ENCODE measurements around the gene COQ8B.
"Not testable (repeated sequence)": the region's sequence is repeated elsewhere in the genome, so short reads cannot be mapped to it uniquely, and the experiment has no call there.

Gene COQ8B

GRCh38 chr19:40716482-40717324 is at the start of gene COQ8B, which contains the start of gene ITPKC:
Gene COQ8B (minus strand): TSS chr19:40716886. CDS start chr19:40714632, 2,254 bp downstream.
Gene ITPKC (plus strand): TSS chr19:40717112. CDS start chr19:40717136, 24 bp downstream.
- peak; percentile 99 for DNase-seq

- DNase-seq = not testable (repeated sequence)
These were observed 49.7 kb upstream of the COQ8B start for GRCh38 chr19:40766385-40766784.

GRCh38 chr19:40763963-40764362 is 47.3 kb upstream of the COQ8B start:
- DNase-seq = no peak

GRCh38 chr19:40763526-40763925 is 46.8 kb upstream of the COQ8B start:
- no peak for DNase-seq

- no peak for DNase-seq
These were observed 46.2 kb upstream of the COQ8B start for GRCh38 chr19:40762754-40763470.

- DNase-seq = no peak
These were observed 42.7 kb upstream of the COQ8B start for GRCh38 chr19:40759352-40759751.

GRCh38 chr19:40758491-40758890 is 41.8 kb upstream of the COQ8B start:
- no peak for DNase-seq

GRCh38 chr19:40756502-40757110 is 39.9 kb upstream of the COQ8B start:
- DNase-seq = peak; percentile 62

GRCh38 chr19:40755791-40756190 is 39.1 kb upstream of the COQ8B start:
- no peak for DNase-seq

GRCh38 chr19:40755248-40755624 is 38.5 kb upstream of the COQ8B start:
- no peak for DNase-seq

GRCh38 chr19:40754611-40755247 is 38.0 kb upstream of the COQ8B start:
- peak; percentile 72 for DNase-seq

- peak; percentile 24 for DNase-seq
These were observed 35.6 kb upstream of the COQ8B start for GRCh38 chr19:40752257-40752781.

- peak; percentile 95 for DNase-seq
These were observed 34.3 kb upstream of the COQ8B start, which contains the start of gene SNRPA for GRCh38 chr19:40750874-40751537. Gene SNRPA (plus strand): TSS chr19:40751203. CDS start chr19:40751409, 206 bp downstream.

GRCh38 chr19:40750058-40750873 is 33.6 kb upstream of the COQ8B start, which contains the start of gene ACTMAP:
Gene ACTMAP (minus strand): TSS chr19:40750477. CDS start chr19:40749803, 674 bp downstream.
- peak; percentile 99 for DNase-seq

GRCh38 chr19:40747536-40747935 is 30.9 kb upstream of the COQ8B start:
- DNase-seq = no peak

GRCh38 chr19:40745402-40745780 is 28.7 kb upstream of the COQ8B start:
- no peak for DNase-seq

- peak; percentile 11 for DNase-seq
These were observed 28.1 kb upstream of the COQ8B start for GRCh38 chr19:40744554-40745401.

GRCh38 chr19:40743926-40744325 is 27.2 kb upstream of the COQ8B start:
- no peak for DNase-seq

- DNase-seq = no peak
These were observed 26.2 kb upstream of the COQ8B start for GRCh38 chr19:40742886-40743285.

- DNase-seq = no peak
These were observed 25.8 kb upstream of the COQ8B start for GRCh38 chr19:40742477-40742876.
